Activated B cell treated with CpG ODN at 0.5 μM for 24 hours (primary cell): ENCODE measurements around the gene ATG16L2. TPM values are rescaled to one million over a fixed set of nuclear protein-coding genes. Genes with fewer than 3 reads are reported as not detected.
A peak's percentile ranks its signal among the peaks of the same experiment; 100 is the strongest.

Source experiments
- ATAC-seq: fragments of 200-7000 bp; cut with Tn5 transposase; one replicate; pipeline ENCODE4 v1.10.0; 2021; ENCODE audit warnings: low read depth, mild to moderate bottlenecking, moderate library complexity
- CTCF ChIA-PET: fragments of 350-600 bp; sonication (Branson Sonifier 250); formaldehyde crosslinking; loops from one replicate; lab custom pipeline; 2021; ENCODE audit warnings: antibody characterized with exemption; lab: Charles Lee
- POLR2A ChIA-PET: fragments of 350-600 bp; sonication (Branson Sonifier 250); formaldehyde crosslinking; loops from one replicate; lab custom pipeline; 2021; ENCODE audit warnings: antibody characterized with exemption; lab: Charles Lee
- DNase-seq: peaks from one replicate; pipeline ENCODE4 v3.0.0; 2022
- H3K27ac Mint-ChIP-seq: one replicate; pipeline ENCODE4 v1.8.0; 2020; ENCODE audit warnings: mixed read lengths
- H3K27me3 Mint-ChIP-seq: one replicate; pipeline ENCODE4 v1.8.0; 2021; ENCODE audit warnings: mixed read lengths
- H3K36me3 Mint-ChIP-seq: one replicate; pipeline ENCODE4 v1.8.0; 2021; ENCODE audit warnings: low read depth, mixed read lengths
- H3K4me1 Mint-ChIP-seq: one replicate; pipeline ENCODE4 v1.8.0; 2021; ENCODE audit warnings: mixed read lengths
- H3K4me3 Mint-ChIP-seq: one replicate; pipeline ENCODE4 v1.8.0; 2020; ENCODE audit warnings: mild to moderate bottlenecking, mixed read lengths
- H3K9me3 Mint-ChIP-seq: one replicate; pipeline ENCODE4 v1.8.0; 2020; ENCODE audit warnings: mixed read lengths
- intact Hi-C: fragments of 100-400 bp; cut with micrococcal nuclease; formaldehyde crosslinking; loops from one replicate; pipeline ENCODE4 v1.15.1; 2024
- total RNA-seq: library from RNA; stranded (reverse); gene quantifications from 2 replicates; pipeline ENCODE4 v1.2.3, GENCODE V29; 2022
- TF ChIP-seq, protein P1 (sequence below): fragments of 200-600 bp; IDR thresholded peaks from one replicate; pipeline ENCODE4 v1.8.0; 2022; ENCODE audit warnings: antibody characterized with exemption, mild to moderate bottlenecking

The ATG16L2 gene
- total RNA-seq, 1 donor from 2014 or later, result 96.7 TPM

DNA sequence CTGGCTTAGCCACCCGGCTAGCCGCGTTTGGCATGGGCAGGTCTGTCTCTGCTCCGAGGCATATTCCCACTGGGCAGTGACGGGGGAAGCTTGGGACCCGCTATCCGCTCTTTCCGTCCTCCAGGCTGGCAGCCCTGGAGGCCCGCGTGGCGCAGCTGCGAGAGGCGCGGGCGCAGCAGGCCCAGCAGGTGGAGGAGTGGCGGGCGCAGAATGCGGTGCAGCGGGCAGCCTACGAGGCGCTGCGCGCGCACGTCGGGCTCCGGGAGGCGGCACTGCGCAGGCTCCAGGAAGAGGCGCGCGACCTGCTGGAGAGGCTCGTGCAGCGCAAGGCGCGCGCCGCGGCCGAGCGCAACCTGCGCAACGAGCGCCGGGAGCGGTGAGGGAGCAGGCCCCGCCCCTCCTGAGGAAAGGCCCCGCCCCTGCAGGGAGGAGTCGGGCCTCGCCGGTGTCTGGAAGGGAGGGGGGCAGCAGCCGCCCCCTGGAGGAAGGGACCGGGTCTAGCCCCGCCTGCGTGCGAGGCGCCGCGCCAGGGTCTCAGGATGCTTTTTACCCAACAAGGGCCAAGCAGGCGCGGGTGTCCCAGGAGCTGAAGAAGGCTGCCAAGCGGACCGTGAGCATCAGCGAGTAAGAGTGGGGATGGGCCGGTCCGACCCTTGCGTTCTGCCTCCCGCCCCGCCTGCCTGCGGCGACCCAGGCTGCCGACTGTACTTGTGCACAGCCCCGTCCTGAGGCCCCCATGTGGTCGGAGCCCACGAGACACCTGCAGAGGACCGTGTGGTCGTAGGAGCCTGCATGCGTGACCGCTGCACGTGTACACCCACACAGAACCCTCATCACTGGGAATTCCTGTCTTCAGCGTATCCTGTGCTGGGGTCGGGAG is 7.9 kb downstream of the ATG16L2 start:
- Mint-ChIP-seq H3K27ac (peak overlapping the region; percentile 95), H3K36me3 (peaks cover 47% of the 10 kb centered on the region), H3K9me3 (no peaks in the 10 kb centered on the region), H3K4me1 (peaks cover 57% of the 10 kb centered on the region), H3K27me3 (no peaks in the 10 kb centered on the region), H3K4me3 (peak overlapping the region; percentile 63)
- peak; percentile 82 for ATAC-seq
- POLR2A ChIA-PET, result interaction anchor here (0.6 to 3.9 kb wide), 13 partner anchors 10 to 562 kb away, joined by 3 to 13 read pairs (median 4); partner anchors contain the start of genes FCHSD2 and STARD10
- CTCF ChIA-PET, result interaction anchor here (1.1 to 1.4 kb wide), 4 partner anchors 9 to 88 kb away, joined by 3 read pairs; no protein-coding TSS in a partner anchor
- TF ChIP-seq, protein P1, sequence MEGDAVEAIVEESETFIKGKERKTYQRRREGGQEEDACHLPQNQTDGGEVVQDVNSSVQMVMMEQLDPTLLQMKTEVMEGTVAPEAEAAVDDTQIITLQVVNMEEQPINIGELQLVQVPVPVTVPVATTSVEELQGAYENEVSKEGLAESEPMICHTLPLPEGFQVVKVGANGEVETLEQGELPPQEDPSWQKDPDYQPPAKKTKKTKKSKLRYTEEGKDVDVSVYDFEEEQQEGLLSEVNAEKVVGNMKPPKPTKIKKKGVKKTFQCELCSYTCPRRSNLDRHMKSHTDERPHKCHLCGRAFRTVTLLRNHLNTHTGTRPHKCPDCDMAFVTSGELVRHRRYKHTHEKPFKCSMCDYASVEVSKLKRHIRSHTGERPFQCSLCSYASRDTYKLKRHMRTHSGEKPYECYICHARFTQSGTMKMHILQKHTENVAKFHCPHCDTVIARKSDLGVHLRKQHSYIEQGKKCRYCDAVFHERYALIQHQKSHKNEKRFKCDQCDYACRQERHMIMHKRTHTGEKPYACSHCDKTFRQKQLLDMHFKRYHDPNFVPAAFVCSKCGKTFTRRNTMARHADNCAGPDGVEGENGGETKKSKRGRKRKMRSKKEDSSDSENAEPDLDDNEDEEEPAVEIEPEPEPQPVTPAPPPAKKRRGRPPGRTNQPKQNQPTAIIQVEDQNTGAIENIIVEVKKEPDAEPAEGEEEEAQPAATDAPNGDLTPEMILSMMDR, result no peak
- DNase-seq, result peak; percentile 90
- intact Hi-C loops, result loop anchor here (1.0 to 10.0 kb wide), 5 partner anchors 8 to 563 kb away; partner anchors contain the start of genes ATG16L2, FCHSD2 and STARD10

DNA sequence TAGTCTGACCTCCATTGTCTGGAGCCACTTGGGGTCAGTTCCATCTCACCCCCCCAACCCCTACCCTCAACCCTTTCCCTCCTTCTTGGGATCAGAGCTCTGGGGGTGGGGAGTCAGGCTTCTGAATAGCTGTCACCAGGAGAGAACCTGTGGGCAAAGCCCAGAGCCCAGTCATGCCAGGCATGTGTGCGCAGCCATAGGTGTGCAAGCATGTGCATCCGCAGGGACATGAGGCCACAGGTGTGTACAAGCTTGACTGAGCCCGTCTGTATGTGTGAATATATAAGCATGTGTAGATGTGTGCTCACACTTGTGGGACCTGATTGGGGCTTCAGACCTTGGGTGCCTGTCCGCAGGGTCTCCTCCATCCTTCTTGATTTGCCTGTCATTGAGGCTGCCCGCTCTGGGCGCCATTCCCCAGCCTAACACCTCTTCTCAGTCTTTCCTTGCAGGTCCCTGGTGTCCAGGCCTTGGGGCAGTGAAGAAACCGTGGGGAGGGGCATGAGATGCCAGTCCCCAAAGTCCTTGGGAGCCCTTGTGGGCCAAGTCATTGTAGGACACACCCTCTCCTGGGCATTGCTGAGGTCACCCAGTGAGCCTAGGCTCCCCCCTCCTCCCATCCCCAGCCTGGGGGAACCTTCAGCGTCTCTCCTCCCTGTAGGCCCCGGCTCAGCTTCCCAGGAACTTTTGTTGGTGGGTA is 9.0 kb downstream of the ATG16L2 start:
- Mint-ChIP-seq H3K27me3 (no peaks in the 10 kb centered on the region), H3K4me3 (peak overlapping the region; percentile 5), H3K4me1 (peaks cover 57% of the 10 kb centered on the region), H3K36me3 (peaks cover 40% of the 10 kb centered on the region), H3K27ac (peak overlapping the region; percentile 95), H3K9me3 (no peaks in the 10 kb centered on the region)
- no peak for DNase-seq
- POLR2A ChIA-PET, result interaction anchor here (0.8 to 3.9 kb wide), 7 partner anchors 9 to 319 kb away, joined by 3 to 13 read pairs (median 6); partner anchors contain the start of genes FCHSD2 and STARD10
- CTCF ChIA-PET, result interaction anchor here (0.9 to 1.3 kb wide), 4 partner anchors 8 to 98 kb away, joined by 3 to 10 read pairs (median 3); no protein-coding TSS in a partner anchor
- no peak for ATAC-seq
- intact Hi-C loops, result loop anchor here (2.0 to 10.0 kb wide), 3 partner anchors 28 to 562 kb away; partner anchors contain the start of genes FCHSD2 and STARD10
- TF ChIP-seq, protein P1, result no peak

DNA sequence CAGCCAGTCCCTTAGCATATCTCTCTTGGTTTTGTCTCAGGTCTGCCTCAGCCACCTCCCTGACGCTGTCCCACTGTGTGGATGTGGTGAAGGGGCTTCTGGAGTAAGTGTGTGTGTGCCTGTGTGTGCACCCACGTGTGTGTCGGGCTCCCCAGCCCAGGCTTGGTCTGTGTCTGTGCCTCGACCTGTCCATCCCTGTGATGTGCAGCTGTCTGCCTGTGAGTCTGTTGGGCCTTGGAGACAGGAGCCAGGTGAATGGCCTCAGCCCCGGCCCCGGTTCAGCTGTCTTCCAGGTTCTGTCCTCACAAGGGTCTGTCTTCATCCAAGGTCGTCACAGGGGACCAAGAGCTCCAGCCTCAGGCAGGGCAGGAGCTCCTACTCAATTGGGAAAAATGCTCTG is 9.8 kb downstream of the ATG16L2 start:
- H3K27me3 Mint-ChIP-seq, result no peaks in the 10 kb centered on the region

DNA sequence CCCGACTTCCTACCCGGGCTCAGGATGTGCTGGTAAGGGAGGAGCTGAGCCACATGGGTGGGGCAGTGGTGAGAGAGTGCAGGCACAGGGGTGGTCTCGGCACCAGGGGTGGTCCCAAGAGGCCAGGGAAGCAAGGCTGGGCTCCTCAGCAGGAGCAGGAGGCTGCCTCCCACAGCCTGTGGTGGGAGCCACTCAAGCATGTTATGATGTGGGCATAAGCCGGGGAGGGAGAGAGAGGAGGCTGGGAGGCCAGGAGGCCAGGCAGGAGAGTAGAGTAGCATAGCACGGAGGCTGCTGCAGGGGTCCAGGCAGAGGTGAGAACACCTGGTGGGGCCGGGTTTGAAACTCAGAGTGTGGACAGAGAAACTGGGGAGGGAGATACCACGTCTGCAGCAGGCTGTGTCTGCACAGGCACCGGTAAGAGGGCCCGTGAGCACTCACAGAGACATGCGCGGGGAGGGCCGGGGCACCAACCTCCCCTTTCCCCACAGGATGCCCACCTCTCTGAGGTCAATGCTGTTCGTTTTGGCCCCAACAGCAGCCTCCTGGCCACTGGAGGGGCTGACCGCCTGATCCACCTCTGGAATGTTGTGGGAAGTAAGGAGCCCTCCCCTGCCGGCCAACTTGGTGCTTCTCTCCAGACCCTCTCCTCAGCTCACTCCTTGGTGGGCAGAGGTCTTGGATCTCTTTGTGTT is 10.7 kb downstream of the ATG16L2 start:
- Mint-ChIP-seq H3K9me3 (no peaks in the 10 kb centered on the region), H3K36me3 (peaks cover 41% of the 10 kb centered on the region), H3K4me3 (no peak overlapping the region), H3K27me3 (no peaks in the 10 kb centered on the region), H3K4me1 (peaks cover 57% of the 10 kb centered on the region), H3K27ac (peak overlapping the region; percentile 95)
- intact Hi-C loops, result loop anchor here (10.0 kb wide), 1 partner anchor 560 kb away; no protein-coding TSS in a partner anchor
- CTCF ChIA-PET, result no interaction called here
- POLR2A ChIA-PET, result interaction anchor here (0.9 to 3.9 kb wide), 3 partner anchors 9 to 365 kb away, joined by 4 to 13 read pairs (median 5); partner anchors contain the start of gene STARD10
- TF ChIP-seq, protein P1, result no peak
- DNase-seq, result no peak
- no peak for ATAC-seq

More for the DNA sequence above, 9.8 kb downstream of the ATG16L2 start:
- POLR2A ChIA-PET, result interaction anchor here (0.8 to 3.9 kb wide), 3 partner anchors 30 to 366 kb away, joined by 4 to 13 read pairs (median 5); partner anchors contain the start of gene STARD10
- intact Hi-C loops, result loop anchor here (10.0 kb wide), 1 partner anchor 561 kb away; no protein-coding TSS in a partner anchor
- Mint-ChIP-seq H3K4me1 (peaks cover 61% of the 10 kb centered on the region), H3K27ac (peak overlapping the region; percentile 95), H3K36me3 (peaks cover 39% of the 10 kb centered on the region), H3K4me3 (no peak overlapping the region), H3K9me3 (no peaks in the 10 kb centered on the region)
- DNase-seq (no peak), ATAC-seq (no peak)
- TF ChIP-seq, protein P1, result no peak
- CTCF ChIA-PET, result no interaction called here
